Transverse colon (tissue), 4 donors: ENCODE measurements around the gene OSBPL6.

Experiments used
- CTCF ChIP-seq, 5 experiments: fragments of 200-600 bp in 3 of 5; fragments of 450-650 bp in 2 of 5; sonication (generic) in 3 of 5; IDR thresholded peaks; 1 replicate in 2 of 5; 2 replicates in 3 of 5; pipeline ENCODE4 v1.5.1; 2016 to 2017; ENCODE audit warnings: antibody characterized with exemption in 5 of 5, inconsistent platforms in 3 of 5, mild to moderate bottlenecking in 2 of 5, moderate library complexity in 1 of 5
- POLR2A ChIP-seq: fragments of 450-650 bp; IDR thresholded peaks from one replicate; pipeline ENCODE4 v1.6.1; 2016; ENCODE audit warnings: antibody characterized with exemption, mild to moderate bottlenecking, moderate library complexity
- POLR2AphosphoS5 ChIP-seq, 3 donors: sonication (generic); formaldehyde crosslinking; IDR thresholded peaks; one replicate each; pipeline ENCODE4 v1.6.1; 2016; ENCODE audit warnings: antibody characterized with exemption in 3 of 3

- TF ChIP-seq CTCF (IDR thresholded peaks at IDR 0.05) (no peak), POLR2AphosphoS5 (IDR thresholded peaks at IDR 0.05) (no peak), POLR2A (no peak)
These were observed 155.7 kb downstream of the OSBPL6 start for GRCh38 chr2:178350051-178350450.
